Endothelial cell of umbilical vein (primary cell): ENCODE data around the gene ANP32A. TPM values are rescaled to one million over a fixed set of nuclear protein-coding genes. Genes with fewer than 3 reads are reported as not detected.

Experiments
- BruUV-seq: library from RNA; stranded (reverse); fragments of 400-500 nt; replicated peaks from 2 replicates; lab custom pipeline; 2021; lab: Mats Ljungman, UMichigan
- CTCF ChIA-PET: fragments of 300-600, 350-600 bp; sonication (Branson Sonifier 250); formaldehyde crosslinking; loops from one replicate; lab custom pipeline; 2021; ENCODE audit warnings: antibody characterized with exemption, inconsistent platforms; lab: Charles Lee
- POLR2A ChIA-PET: fragments of 300-600, 350-600 bp; sonication (Branson Sonifier 250); formaldehyde crosslinking; loops from one replicate; lab custom pipeline; 2021; ENCODE audit warnings: antibody characterized with exemption, inconsistent platforms; lab: Charles Lee
- DNase-seq: peaks from one replicate; pipeline ENCODE4 v3.0.0-alpha.2; 2011; ENCODE audit warnings: low read depth, low spot score
- FAIRE-seq: peaks from 2 replicates; lab custom pipeline; 2011; peaks lifted over from hg19 to GRCh38; lab: Jason Lieb, UNC
- H2AFZ ChIP-seq: 2 replicates; pipeline ENCODE4 v1.6.0; 2012; ENCODE audit warnings: low read depth, low read length, control low read depth, inconsistent platforms
- H3K27ac ChIP-seq: 2 replicates; pipeline ENCODE4 v1.5.1; 2011; ENCODE audit warnings: low read depth, mild to moderate bottlenecking, control low read depth, low read length, moderate library complexity; ENCODE audit not compliant: insufficient read depth
- H3K27me3 ChIP-seq, 2 experiments: 2 replicates each; pipeline versions ENCODE4 v1.6.0 to v1.6.1; 2011; ENCODE audit warnings: low read length in 2 of 2, mixed read lengths in 1 of 2; ENCODE audit not compliant: control insufficient read depth in 2 of 2, insufficient read depth in 2 of 2
- H3K36me3 ChIP-seq, 2 experiments: 2 replicates in 1 of 2; 3 replicates in 1 of 2; pipeline ENCODE4 v1.5.1; 2011; ENCODE audit warnings: low read length in 2 of 2, mild to moderate bottlenecking in 1 of 2, moderate library complexity in 1 of 2; ENCODE audit not compliant: control insufficient read depth in 2 of 2, insufficient read depth in 2 of 2; ENCODE audit errors: extremely low read depth in 1 of 2
- H3K4me1 ChIP-seq: 3 replicates; pipeline ENCODE4 v1.5.1; 2011; ENCODE audit warnings: mild to moderate bottlenecking, low read length; ENCODE audit not compliant: control insufficient read depth, insufficient read depth; ENCODE audit errors: extremely low read depth
- H3K4me2 ChIP-seq: 2 replicates; pipeline ENCODE4 v1.6.1; 2011; ENCODE audit warnings: low read length, control low read depth, mixed read lengths; ENCODE audit not compliant: insufficient read depth
- H3K4me3 ChIP-seq, 3 experiments: fragments of 200-600 bp in 1 of 3; sonication (generic), shearing (Covaris generic) in 1 of 3; replicated peaks in 1 of 3; 2 replicates each; pipeline ENCODE4 v1.5.1; 2011 to 2016; ENCODE audit warnings: control low read depth in 3 of 3, low read length in 3 of 3, mild to moderate bottlenecking in 2 of 3, inconsistent platforms in 1 of 3, low read depth in 1 of 3, moderate library complexity in 1 of 3; ENCODE audit not compliant: insufficient read depth in 1 of 3
- H3K79me2 ChIP-seq: 2 replicates; pipeline ENCODE4 v1.6.0; 2012; ENCODE audit warnings: low read length, inconsistent platforms; ENCODE audit not compliant: control insufficient read depth, insufficient read depth
- H3K9ac ChIP-seq: replicated peaks from 2 replicates; pipeline ENCODE3; 2011; ENCODE audit warnings: low read length, control low read depth; ENCODE audit not compliant: insufficient read depth; ENCODE audit errors: extremely low read depth
- H3K9me1 ChIP-seq: replicated peaks from 3 replicates; pipeline ENCODE4 v1.6.0; 2011; ENCODE audit warnings: mild to moderate bottlenecking, low read length; ENCODE audit not compliant: control insufficient read depth, insufficient read depth; ENCODE audit errors: extremely low read depth
- H3K9me3 ChIP-seq: replicated peaks from 2 replicates; pipeline ENCODE4 v1.5.1; 2012; ENCODE audit warnings: low read length, inconsistent platforms; ENCODE audit not compliant: control insufficient read depth, insufficient read depth
- H4K20me1 ChIP-seq: replicated peaks from 2 replicates; pipeline ENCODE3; 2011; ENCODE audit warnings: mild to moderate bottlenecking, low read length; ENCODE audit not compliant: control insufficient read depth, insufficient read depth; ENCODE audit errors: extremely low read depth
- dilution Hi-C: fragments of 300-500 bp; cut with MboI; formaldehyde crosslinking; loops from one replicate; pipeline ENCODE4 v1.15.0; 2019; ENCODE audit warnings: low sequenced_read_pairs; ENCODE audit not compliant: extremely low pct_ligation_motif_present
- intact Hi-C: fragments of 100-400 bp; cut with micrococcal nuclease; formaldehyde crosslinking; loops from one replicate; pipeline ENCODE4 v1.10.0; 2022
- polyA plus RNA-seq, 4 experiments: library from polyadenylated mRNA; depleted of rRNA in 3 of 4; stranded (reverse) in 3 of 4; unstranded in 1 of 4; fragments of >200 nt; gene quantifications; 2 replicates each; pipeline versions ENCODE4 v1.2.1 to v1.2.3, GENCODE V29; 2011 to 2012; ENCODE audit warnings: missing spikeins in 1 of 4
- total RNA-seq: library from RNA; stranded (reverse); gene quantifications from 2 replicates; pipeline ENCODE4 v1.2.3, GENCODE V29; 2021
- TF ChIP-seq, protein P1 (sequence below), 2 donors: IDR thresholded peaks; 1 replicate in 1 of 2; 2 replicates in 1 of 2; pipeline ENCODE4 v1.5.1; 2011; ENCODE audit warnings: low read length in 2 of 2, mild to moderate bottlenecking in 2 of 2, moderate library complexity in 2 of 2, control low read depth in 1 of 2, inconsistent platforms in 1 of 2, low read depth in 1 of 2; ENCODE audit not compliant: insufficient read depth in 1 of 2; ENCODE audit errors: extremely low read depth in 1 of 2
- TF ChIP-seq, protein P2 (sequence below): IDR thresholded peaks from 2 replicates; pipeline ENCODE4 v1.6.1; 2011; ENCODE audit not compliant: insufficient read depth, insufficient read length

ANP32A gene
- total and polyA plus RNA-seq, 2 donors (not counting 3 experiments of a cell fraction or from before 2014, with no cell fraction given) = 37.9 to 169 TPM

DNA sequence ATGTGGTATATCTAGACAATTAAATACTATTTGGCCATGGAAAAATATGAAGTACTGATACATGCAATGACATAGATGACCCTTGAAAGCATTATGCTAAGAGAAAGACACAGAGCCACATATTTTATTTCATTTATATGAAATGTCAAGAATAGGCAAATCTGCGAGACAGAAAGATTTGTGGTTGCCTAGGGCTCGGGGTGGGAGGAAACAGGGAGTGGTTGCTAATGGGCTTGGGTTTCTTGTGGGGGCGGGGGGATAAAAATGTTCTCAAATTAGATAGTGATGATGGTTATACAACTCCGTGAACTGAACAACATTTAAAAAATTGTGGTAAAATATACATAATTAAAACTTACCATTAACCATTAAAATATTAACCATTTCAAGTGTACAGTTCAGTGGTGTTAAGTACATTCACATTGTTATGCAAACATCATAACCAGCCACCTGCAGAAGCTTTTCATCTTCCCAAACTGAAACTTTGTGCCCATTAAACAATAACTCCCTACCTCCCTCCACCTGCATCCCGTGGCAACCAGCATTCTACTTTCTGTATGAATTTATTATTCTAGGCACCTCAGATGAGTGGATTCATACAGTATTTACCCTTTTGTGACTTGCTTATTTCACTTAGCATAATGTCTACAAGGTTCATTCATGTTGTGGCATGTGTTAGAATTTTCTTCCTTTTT is 24.3 kb upstream of the ANP32A start:
- POLR2A ChIA-PET = no interaction called here
- Histone ChIP-seq H2AFZ (no peak overlapping the region), H3K4me2 (no peak overlapping the region), H3K4me1 (peaks cover 2% of the 10 kb centered on the region), H3K36me3 (no peaks in the 10 kb centered on the region), H3K9me3 (no peaks in the 10 kb centered on the region), H3K9me1 (no peaks in the 10 kb centered on the region), H3K9ac (no peak overlapping the region), H3K27ac (no peak overlapping the region), H4K20me1 (no peaks in the 10 kb centered on the region), H3K79me2 (no peaks in the 10 kb centered on the region), H3K27me3 (peaks cover 30 to 54% of the 10 kb centered on the region in 2 experiments), H3K4me3 (no peak overlapping the region)
- FAIRE-seq (no peak), DNase-seq (no peak)
- intact Hi-C loops (no loop called here), dilution Hi-C loops (no loop called here)
- TF ChIP-seq, protein P1, sequence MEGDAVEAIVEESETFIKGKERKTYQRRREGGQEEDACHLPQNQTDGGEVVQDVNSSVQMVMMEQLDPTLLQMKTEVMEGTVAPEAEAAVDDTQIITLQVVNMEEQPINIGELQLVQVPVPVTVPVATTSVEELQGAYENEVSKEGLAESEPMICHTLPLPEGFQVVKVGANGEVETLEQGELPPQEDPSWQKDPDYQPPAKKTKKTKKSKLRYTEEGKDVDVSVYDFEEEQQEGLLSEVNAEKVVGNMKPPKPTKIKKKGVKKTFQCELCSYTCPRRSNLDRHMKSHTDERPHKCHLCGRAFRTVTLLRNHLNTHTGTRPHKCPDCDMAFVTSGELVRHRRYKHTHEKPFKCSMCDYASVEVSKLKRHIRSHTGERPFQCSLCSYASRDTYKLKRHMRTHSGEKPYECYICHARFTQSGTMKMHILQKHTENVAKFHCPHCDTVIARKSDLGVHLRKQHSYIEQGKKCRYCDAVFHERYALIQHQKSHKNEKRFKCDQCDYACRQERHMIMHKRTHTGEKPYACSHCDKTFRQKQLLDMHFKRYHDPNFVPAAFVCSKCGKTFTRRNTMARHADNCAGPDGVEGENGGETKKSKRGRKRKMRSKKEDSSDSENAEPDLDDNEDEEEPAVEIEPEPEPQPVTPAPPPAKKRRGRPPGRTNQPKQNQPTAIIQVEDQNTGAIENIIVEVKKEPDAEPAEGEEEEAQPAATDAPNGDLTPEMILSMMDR (IDR thresholded peaks at IDR 0.05; ENCODE audit: extremely low read depth in 1 of 2, insufficient read depth in 1 of 2, low read depth in 1 of 2, low read length in 2 of 2) = no peak
- TF ChIP-seq, protein P2, sequence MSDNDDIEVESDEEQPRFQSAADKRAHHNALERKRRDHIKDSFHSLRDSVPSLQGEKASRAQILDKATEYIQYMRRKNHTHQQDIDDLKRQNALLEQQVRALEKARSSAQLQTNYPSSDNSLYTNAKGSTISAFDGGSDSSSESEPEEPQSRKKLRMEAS = no peak
- CTCF ChIA-PET = interaction anchor here (1.2 to 1.4 kb wide), 2 partner anchors 31 to 94 kb away, joined by 3 to 5 read pairs; no protein-coding TSS in a partner anchor
- BruUV-seq = no TSS peak
